Measurements from ENCODE around the gene VRK3. TPM values are rescaled to one million over a fixed set of nuclear protein-coding genes. Genes with fewer than 3 reads are reported as not detected.

The VRK3 gene
- polyA plus RNA-seq, 1 donor from 2014 or later, result 47.3 TPM

- no peak overlapping the region for H3K9ac ChIP-seq (ENCODE audit: low read length)
- no peaks in the 10 kb centered on the region for H3F3A ChIP-seq (ENCODE audit: insufficient read depth, low read length, poor library complexity, severe bottlenecking)
- H3K4me3 ChIP-seq (ENCODE audit: low read length), result no peak overlapping the region
- H4K20me1 ChIP-seq (ENCODE audit: insufficient read depth), result no peaks in the 10 kb centered on the region
- H3K79me2 ChIP-seq (replicated peaks; ENCODE audit: insufficient read depth, low read length), result no peaks in the 10 kb centered on the region
- H3K9me2 ChIP-seq (ENCODE audit: insufficient read depth, low read length), result no peaks in the 10 kb centered on the region
- H2AFZ ChIP-seq (ENCODE audit: low read depth, low read length), result no peak overlapping the region
- no peaks in the 10 kb centered on the region for H3K27me3 ChIP-seq (ENCODE audit: insufficient read depth, low read depth, low read length)
- peaks cover 25% of the 10 kb centered on the region for H3K9me3 ChIP-seq (ENCODE audit: low read length)
- no peak overlapping the region for H3K27ac ChIP-seq (ENCODE audit: low read length)
- TF ChIP-seq, protein P1, sequence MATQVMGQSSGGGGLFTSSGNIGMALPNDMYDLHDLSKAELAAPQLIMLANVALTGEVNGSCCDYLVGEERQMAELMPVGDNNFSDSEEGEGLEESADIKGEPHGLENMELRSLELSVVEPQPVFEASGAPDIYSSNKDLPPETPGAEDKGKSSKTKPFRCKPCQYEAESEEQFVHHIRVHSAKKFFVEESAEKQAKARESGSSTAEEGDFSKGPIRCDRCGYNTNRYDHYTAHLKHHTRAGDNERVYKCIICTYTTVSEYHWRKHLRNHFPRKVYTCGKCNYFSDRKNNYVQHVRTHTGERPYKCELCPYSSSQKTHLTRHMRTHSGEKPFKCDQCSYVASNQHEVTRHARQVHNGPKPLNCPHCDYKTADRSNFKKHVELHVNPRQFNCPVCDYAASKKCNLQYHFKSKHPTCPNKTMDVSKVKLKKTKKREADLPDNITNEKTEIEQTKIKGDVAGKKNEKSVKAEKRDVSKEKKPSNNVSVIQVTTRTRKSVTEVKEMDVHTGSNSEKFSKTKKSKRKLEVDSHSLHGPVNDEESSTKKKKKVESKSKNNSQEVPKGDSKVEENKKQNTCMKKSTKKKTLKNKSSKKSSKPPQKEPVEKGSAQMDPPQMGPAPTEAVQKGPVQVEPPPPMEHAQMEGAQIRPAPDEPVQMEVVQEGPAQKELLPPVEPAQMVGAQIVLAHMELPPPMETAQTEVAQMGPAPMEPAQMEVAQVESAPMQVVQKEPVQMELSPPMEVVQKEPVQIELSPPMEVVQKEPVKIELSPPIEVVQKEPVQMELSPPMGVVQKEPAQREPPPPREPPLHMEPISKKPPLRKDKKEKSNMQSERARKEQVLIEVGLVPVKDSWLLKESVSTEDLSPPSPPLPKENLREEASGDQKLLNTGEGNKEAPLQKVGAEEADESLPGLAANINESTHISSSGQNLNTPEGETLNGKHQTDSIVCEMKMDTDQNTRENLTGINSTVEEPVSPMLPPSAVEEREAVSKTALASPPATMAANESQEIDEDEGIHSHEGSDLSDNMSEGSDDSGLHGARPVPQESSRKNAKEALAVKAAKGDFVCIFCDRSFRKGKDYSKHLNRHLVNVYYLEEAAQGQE (IDR thresholded peaks at IDR 0.05; ENCODE audit: borderline replicate concordance), result no peak
- TF ChIP-seq EP300 (conservative IDR thresholded peaks at IDR 0.05; ENCODE audit: poor library complexity, severe bottlenecking) (no peak), SMC3 (conservative IDR thresholded peaks at IDR 0.05; ENCODE audit: poor library complexity) (no peak), TAF1 (IDR thresholded peaks at IDR 0.05; ENCODE audit: low read depth) (no peak), RAD21 (conservative IDR thresholded peaks at IDR 0.05) (no peak), MXI1 (conservative IDR thresholded peaks at IDR 0.05; ENCODE audit: poor library complexity, severe bottlenecking) (no peak), POLR2AphosphoS5 (IDR thresholded peaks at IDR 0.05) (no peak), EZH2 (IDR thresholded peaks at IDR 0.05; ENCODE audit: borderline replicate concordance, insufficient read depth, low read length, poor library complexity, severe bottlenecking) (no peak)
- TF ChIP-seq, protein P2, sequence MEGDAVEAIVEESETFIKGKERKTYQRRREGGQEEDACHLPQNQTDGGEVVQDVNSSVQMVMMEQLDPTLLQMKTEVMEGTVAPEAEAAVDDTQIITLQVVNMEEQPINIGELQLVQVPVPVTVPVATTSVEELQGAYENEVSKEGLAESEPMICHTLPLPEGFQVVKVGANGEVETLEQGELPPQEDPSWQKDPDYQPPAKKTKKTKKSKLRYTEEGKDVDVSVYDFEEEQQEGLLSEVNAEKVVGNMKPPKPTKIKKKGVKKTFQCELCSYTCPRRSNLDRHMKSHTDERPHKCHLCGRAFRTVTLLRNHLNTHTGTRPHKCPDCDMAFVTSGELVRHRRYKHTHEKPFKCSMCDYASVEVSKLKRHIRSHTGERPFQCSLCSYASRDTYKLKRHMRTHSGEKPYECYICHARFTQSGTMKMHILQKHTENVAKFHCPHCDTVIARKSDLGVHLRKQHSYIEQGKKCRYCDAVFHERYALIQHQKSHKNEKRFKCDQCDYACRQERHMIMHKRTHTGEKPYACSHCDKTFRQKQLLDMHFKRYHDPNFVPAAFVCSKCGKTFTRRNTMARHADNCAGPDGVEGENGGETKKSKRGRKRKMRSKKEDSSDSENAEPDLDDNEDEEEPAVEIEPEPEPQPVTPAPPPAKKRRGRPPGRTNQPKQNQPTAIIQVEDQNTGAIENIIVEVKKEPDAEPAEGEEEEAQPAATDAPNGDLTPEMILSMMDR (IDR thresholded peaks at IDR 0.05; ENCODE audit: poor library complexity, severe bottlenecking), result no peak
- H3K36me3 ChIP-seq (ENCODE audit: insufficient read depth, low read length), result peaks cover 27% of the 10 kb centered on the region
- no peak overlapping the region for H3K4me2 ChIP-seq (ENCODE audit: low read length)
These were observed 22.5 kb upstream of the VRK3 start for GRCh38 chr19:50047671-50048070.

DNA sequence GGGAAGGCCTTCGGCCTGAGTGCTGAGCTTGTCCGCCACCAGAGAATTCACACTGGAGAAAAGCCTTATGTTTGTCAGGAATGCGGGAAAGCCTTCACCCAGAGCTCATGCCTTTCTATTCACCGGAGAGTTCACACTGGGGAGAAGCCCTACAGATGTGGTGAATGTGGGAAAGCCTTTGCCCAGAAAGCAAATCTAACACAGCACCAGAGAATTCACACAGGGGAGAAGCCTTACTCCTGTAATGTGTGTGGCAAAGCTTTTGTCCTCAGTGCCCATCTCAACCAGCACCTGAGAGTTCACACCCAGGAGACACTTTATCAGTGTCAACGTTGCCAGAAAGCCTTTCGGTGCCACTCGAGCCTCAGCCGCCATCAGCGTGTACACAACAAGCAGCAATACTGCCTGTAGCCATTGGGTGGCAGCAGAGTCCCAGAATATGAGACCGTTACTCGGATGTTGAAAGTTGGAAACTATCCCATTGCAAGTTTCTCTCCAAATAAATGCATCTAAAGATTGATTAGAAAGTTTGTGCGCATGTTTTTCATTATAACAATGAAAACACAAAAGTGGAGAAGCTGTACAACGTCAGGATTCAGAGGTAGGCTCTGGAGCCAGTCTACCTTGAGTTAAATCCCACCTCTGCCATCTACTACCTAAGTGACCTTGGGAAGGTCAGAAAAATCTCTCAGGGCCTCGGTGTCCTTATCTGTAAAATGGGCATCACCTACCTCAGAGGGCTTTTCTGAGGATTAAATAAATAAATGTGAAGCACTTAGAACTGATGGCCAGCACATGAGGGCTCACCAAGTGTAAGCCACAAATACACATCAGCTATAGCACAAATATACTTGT lies 21.7 kb upstream of the VRK3 start:
- H3K9ac ChIP-seq (ENCODE audit: low read length), result no peak overlapping the region
- peaks cover 25% of the 10 kb centered on the region for H3K9me3 ChIP-seq (ENCODE audit: low read length)
- no peak overlapping the region for H2AFZ ChIP-seq (ENCODE audit: low read depth, low read length)
- H3K27me3 ChIP-seq (ENCODE audit: insufficient read depth, low read depth, low read length), result no peaks in the 10 kb centered on the region
- H3K4me2 ChIP-seq (ENCODE audit: low read length), result no peak overlapping the region
- H3K36me3 ChIP-seq (ENCODE audit: insufficient read depth, low read length), result peaks cover 30% of the 10 kb centered on the region
- no peak overlapping the region for H3K4me3 ChIP-seq (ENCODE audit: low read length)
- no peaks in the 10 kb centered on the region for H3K9me2 ChIP-seq (ENCODE audit: insufficient read depth, low read length)
- no peak for TF ChIP-seq EP300 (conservative IDR thresholded peaks at IDR 0.05; ENCODE audit: poor library complexity, severe bottlenecking)
- TF ChIP-seq SMC3 (conservative IDR thresholded peaks at IDR 0.05; ENCODE audit: poor library complexity), result peak; percentile 67
- TF ChIP-seq, protein P1 (IDR thresholded peaks at IDR 0.05; ENCODE audit: borderline replicate concordance), result no peak
- peak; percentile 67 for TF ChIP-seq RAD21 (conservative IDR thresholded peaks at IDR 0.05)
- TF ChIP-seq, protein P2 (IDR thresholded peaks at IDR 0.05; ENCODE audit: poor library complexity, severe bottlenecking), result peak; percentile 68
- TF ChIP-seq MXI1 (conservative IDR thresholded peaks at IDR 0.05; ENCODE audit: poor library complexity, severe bottlenecking), result no peak
- no peaks in the 10 kb centered on the region for H3F3A ChIP-seq (ENCODE audit: insufficient read depth, low read length, poor library complexity, severe bottlenecking)
- H3K79me2 ChIP-seq (replicated peaks; ENCODE audit: insufficient read depth, low read length), result no peaks in the 10 kb centered on the region
- no peak overlapping the region for H3K27ac ChIP-seq (ENCODE audit: low read length)
- H4K20me1 ChIP-seq (ENCODE audit: insufficient read depth), result no peaks in the 10 kb centered on the region

All from neural cell (in vitro differentiated cells).